ENCODE measurements around the gene NOTUM. TPM values are rescaled to one million over a fixed set of nuclear protein-coding genes. Genes with fewer than 3 reads are reported as not detected.
A peak's percentile ranks its signal among the peaks of the same experiment; 100 is the strongest.

The NOTUM gene
- total and polyA plus RNA-seq, 9 donors = 2.8 to 7.6 (median 3.4) TPM

DNA sequence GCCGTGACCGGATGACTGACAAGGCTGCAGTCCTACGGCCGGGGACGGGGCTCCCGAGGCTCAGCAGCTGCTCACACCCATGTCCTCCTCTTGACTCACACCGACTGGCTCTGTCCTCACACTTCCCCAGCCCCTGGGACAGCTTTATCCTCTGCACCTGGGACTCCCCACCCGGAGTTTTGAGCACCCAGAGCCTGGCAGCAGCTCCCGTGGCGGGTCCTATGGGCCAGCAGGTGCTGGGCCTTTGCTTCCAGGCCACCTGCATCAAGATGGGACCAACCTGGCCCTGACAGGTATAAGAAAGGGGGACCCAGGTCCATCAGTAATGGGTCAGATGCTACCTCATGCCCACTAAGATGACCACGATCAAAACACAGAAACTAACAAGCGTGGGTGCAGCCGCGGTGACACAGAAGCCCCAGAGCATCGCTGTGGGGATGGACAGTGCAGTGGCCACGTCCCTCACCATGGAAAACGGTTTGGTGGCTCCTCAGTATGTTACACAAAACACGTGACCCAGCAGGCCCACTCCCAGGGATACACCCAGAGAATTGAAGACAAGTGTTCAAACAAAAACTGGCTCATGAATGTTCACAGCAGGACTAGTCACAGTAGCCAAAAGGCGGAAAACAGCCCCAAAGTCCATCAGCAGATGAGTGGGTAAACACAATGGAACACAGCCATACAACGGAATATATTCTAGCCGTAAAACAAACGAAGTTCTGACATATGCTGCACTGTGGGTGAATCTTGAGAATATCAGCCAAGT is 3.3 kb upstream of the NOTUM start:
- H3K4me3 ChIP-seq (ENCODE audit: low read length) = no peak overlapping the region
- H3K27me3 ChIP-seq (ENCODE audit: control insufficient read depth, insufficient read depth, low read length) = peaks cover 62% of the 10 kb centered on the region
- no peak for DNase-seq
- no peaks in the 10 kb centered on the region for H3K9me3 ChIP-seq (replicated peaks; ENCODE audit: control insufficient read depth, low read depth, low read length)
- no peak overlapping the region for H3K27ac ChIP-seq (ENCODE audit: low read length)
- no peaks in the 10 kb centered on the region for H3K36me3 ChIP-seq (ENCODE audit: control insufficient read depth, insufficient read depth, low read length)
- H3K4me1 ChIP-seq (ENCODE audit: control insufficient read depth, insufficient read depth, low read length) = peaks cover 69% of the 10 kb centered on the region
- 62% methylated on average over 21 of the region's 22 CpGs for WGBS (ENCODE audit: insufficient coverage)

DNA sequence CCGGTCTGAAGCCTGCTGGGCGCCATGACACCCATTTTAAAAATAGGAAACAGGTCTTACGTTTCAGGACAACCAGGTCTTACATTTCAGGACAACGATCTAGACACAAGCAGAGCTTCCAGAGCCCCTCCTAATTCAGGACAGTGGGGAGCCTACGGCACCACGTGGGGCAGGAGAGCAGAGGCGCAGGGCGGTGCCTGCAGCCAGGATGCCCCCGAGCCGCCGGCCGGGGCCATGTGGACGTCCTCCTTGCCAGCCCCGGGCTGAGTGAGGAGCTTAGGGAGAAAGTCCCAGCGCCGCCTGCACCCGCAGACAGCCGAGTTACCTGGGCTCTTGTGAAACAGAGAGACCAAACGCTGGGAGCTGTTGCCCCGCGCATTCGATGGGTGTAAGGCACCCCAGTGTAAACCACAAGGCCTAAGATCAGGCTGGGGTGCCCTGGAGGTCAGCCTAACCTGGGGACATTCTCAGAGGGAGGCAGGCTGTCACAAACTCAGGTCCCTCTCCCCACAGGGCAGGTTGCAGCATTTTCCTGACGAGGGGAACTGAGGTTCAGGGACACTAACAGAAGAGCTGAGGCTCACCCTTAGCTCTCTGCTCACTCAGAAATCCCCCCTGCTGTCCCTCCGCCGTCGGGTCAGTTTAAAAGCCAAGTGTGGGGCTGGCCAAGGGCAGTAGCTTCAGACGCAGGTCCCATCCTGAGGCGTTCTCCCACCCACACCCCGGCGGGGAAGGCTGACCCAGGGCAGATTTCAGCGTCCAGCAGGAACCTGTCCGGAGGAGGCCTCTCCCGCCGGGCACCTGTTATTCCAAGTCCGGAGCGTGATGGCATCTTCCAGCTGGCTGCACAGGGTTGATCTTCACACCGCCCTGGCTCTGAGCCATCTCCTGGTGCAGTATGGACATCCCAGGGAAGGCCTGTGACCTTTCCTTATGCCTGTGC is 1.8 kb upstream of the NOTUM start:
- H3K36me3 ChIP-seq (ENCODE audit: control insufficient read depth, insufficient read depth, low read length) = no peaks in the 10 kb centered on the region
- H3K27me3 ChIP-seq (ENCODE audit: control insufficient read depth, insufficient read depth, low read length) = peaks cover 75% of the 10 kb centered on the region
- H3K27ac ChIP-seq (ENCODE audit: low read length) = peak overlapping the region; percentile 59
- no peaks in the 10 kb centered on the region for H3K9me3 ChIP-seq (replicated peaks; ENCODE audit: control insufficient read depth, low read depth, low read length)
- H3K4me1 ChIP-seq (ENCODE audit: control insufficient read depth, insufficient read depth, low read length) = peaks cover 61% of the 10 kb centered on the region
- H3K4me3 ChIP-seq (ENCODE audit: low read length) = no peak overlapping the region
- peak; percentile 77 for DNase-seq
- 57% methylated on average over 32 of the region's 37 CpGs for WGBS (ENCODE audit: insufficient coverage)

DNA sequence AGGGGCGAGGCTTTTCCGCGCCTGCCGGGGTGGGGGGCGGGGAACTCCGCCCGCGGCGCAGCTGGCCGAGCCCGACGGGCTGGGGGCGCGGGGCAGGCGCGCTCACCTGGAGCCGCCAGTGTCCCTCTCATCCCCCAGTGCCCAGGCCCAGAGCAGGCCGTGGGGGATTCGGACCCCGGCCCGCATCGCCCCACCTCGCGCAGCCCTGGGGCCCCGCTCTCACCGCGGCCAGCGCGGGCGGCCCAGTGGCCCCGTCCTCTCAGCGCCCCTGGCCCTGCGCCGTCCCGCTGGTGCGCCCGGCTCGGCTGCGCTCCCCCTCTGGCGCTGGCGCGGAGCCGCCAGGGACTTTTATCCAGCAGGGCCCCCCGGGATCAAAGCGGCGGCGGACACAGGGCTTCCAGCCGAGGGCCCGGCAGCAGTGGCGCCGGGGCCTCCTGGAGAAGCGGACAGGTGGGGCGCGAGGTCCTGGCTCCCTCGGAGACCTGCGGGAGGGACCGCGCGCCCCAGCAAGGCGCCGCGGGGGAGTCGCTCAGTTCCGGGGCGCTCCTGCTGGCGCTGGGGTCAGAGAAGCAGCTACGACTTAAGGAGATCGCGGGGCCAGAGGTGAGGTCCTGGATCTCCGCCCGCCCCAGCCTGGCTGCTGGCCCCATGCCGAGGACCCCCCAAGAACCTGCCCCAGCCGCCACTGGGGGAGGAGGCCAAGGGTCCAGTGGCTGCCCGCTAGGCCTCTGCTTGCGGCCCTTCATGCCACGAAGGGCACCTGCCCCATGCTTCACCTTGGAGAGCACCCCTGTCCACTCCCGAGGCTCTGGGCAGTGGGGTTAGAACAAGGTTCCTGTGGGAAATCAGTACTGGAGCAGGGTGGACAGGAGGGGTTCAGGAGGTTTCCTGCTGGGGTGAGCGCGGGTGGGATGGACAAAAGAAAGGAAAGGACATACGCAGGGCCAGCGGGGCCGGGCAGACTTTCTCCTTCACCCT is 823 bp upstream of the NOTUM start:
- peaks cover 51% of the 10 kb centered on the region for H3K4me1 ChIP-seq (ENCODE audit: control insufficient read depth, insufficient read depth, low read length)
- 8% methylated on average over 79 of the region's 82 CpGs for WGBS (ENCODE audit: insufficient coverage)
- no peak overlapping the region for H3K4me3 ChIP-seq (ENCODE audit: low read length)
- no peaks in the 10 kb centered on the region for H3K36me3 ChIP-seq (ENCODE audit: control insufficient read depth, insufficient read depth, low read length)
- H3K27me3 ChIP-seq (ENCODE audit: control insufficient read depth, insufficient read depth, low read length) = peaks cover 71% of the 10 kb centered on the region
- no peaks in the 10 kb centered on the region for H3K9me3 ChIP-seq (replicated peaks; ENCODE audit: control insufficient read depth, low read depth, low read length)
- H3K27ac ChIP-seq (ENCODE audit: low read length) = peak overlapping the region; percentile 13
- DNase-seq = no peak

DNA sequence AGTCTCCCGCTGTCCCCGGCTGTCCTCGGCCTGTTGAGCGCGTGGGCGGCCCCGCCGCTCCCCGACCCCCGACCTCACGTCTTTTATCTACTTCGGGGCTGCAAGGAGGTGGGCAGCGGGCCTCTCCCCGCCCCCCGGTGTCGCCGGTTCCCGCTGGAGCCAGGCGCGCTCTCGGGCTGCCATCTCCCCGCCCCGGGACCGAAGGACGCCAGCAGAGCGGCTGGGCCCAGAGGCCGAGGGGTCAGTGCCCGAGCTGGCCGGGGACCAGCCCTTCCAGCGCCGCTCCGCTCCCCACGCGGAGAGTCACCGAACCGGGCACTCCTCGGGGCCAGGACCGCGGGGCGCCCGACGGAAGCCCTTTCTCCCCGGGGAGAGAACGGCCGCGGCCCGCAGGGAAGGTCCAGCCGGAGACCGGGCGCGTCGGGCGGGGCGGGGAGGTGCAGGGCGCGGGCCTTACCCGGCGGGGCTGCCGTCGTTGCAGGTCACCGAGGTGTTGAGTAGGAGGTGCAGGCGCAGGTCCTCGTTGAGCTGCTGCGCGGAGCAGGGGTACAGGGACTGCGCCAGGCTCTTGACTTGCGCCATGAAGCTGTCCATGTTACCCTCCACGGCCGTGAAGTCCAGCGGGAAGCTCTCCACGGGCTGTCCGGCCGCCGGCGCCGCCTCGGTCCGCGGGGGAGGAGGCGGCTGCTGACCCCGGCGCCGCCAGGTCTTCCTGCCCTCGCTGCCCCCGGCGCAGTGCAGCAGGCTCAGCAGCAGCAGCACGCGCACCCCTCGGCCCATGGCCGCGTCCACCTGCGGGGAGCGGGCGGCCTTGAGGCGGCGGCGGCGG is 643 bp downstream of the NOTUM start:
- no peaks in the 10 kb centered on the region for H3K9me3 ChIP-seq (replicated peaks; ENCODE audit: control insufficient read depth, low read depth, low read length)
- peak overlapping the region; percentile 15 for H3K4me3 ChIP-seq (ENCODE audit: low read length)
- H3K36me3 ChIP-seq (ENCODE audit: control insufficient read depth, insufficient read depth, low read length) = no peaks in the 10 kb centered on the region
- WGBS (ENCODE audit: insufficient coverage) = 2% methylated on average over 92 of the region's 98 CpGs
- no peak for DNase-seq
- no peak overlapping the region for H3K27ac ChIP-seq (ENCODE audit: low read length)
- peaks cover 61% of the 10 kb centered on the region for H3K27me3 ChIP-seq (ENCODE audit: control insufficient read depth, insufficient read depth, low read length)
- peaks cover 39% of the 10 kb centered on the region for H3K4me1 ChIP-seq (ENCODE audit: control insufficient read depth, insufficient read depth, low read length)

DNA sequence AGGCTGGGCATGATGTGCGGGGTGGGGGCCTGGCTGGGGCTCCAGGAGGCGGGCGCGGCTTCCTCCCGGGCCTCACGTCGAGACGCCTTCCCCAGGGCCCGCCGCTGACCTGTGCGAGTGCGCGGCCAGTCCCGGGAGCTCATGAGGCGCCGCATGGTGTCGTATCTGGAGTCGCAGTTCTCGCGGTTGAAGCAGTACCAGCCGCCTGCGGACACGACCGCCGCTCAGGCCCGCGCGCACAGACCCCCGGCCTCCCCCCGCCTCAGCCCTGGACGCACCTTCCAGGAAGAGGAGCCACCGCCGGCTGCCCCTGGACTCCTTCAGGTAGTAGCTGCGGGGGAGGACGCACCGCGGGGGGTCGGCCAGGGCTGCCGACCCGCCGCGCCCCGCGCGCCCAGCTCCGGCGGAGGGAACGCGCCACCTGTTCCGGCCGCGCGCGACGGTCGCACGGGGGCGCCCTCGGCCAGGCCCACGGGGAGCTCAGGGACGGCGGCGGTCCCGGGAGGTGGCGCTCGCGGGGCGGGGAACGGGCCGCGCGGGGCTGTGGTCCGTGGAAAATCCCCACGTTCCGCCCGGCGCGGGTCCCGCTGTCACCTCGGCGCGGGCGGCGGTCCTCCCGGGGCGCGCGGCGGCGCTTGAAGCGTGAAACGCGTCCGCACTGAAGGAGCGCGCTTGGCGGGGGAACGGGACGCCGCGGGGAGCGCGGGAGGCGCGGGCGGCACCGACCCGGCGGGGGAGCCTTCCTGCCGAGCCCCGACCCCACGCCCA is 1.4 kb downstream of the NOTUM start:
- Histone ChIP-seq H3K4me3 (ENCODE audit: low read length) (peak overlapping the region; percentile 33), H3K27me3 (ENCODE audit: control insufficient read depth, insufficient read depth, low read length) (peaks cover 61% of the 10 kb centered on the region), H3K36me3 (ENCODE audit: control insufficient read depth, insufficient read depth, low read length) (no peaks in the 10 kb centered on the region), H3K27ac (ENCODE audit: low read length) (no peak overlapping the region), H3K9me3 (replicated peaks; ENCODE audit: control insufficient read depth, low read depth, low read length) (no peaks in the 10 kb centered on the region), H3K4me1 (ENCODE audit: control insufficient read depth, insufficient read depth, low read length) (peaks cover 39% of the 10 kb centered on the region)
- DNase-seq = peak; percentile 72
- WGBS (ENCODE audit: insufficient coverage) = 2% methylated on average over 111 of the region's 112 CpGs

DNA sequence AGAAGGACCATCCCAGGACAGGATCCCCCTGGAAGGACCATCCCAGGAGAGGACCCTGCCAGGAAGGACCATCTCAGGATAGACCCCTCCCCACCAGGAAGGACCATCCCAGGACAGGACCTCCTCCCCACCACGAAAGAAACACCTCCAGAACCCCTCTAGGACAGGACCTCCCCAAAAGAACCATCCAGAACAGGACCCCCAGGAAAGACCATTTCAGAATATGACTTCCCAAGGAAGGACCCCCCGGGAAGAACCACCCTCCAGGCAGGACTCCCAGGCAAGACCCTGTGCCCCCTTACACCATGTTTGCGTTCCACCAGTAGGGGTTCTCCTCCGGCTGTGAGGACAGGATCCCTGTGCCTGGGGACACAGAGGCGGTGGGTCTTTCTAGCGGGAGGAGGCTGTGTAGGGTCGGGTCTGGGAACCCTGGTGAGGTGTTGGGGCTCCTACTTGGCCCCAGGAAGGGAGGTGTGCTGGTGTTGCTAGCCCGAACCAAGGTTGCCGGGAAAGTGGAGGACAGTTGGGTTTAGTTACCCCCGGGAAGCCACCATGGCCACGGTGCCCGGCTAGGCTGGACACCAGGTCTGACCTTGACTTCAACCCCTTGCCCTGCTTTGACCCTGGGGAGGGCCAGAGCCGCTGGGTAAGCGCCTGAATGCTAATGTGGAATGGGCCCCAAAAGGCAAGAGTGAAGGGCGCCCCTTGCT is 2.2 kb downstream of the NOTUM start:
- 55% methylated on average over 12 of the region's 15 CpGs for WGBS (ENCODE audit: insufficient coverage)
- H3K4me3 ChIP-seq (ENCODE audit: low read length) = peak overlapping the region; percentile 33
- peaks cover 35% of the 10 kb centered on the region for H3K4me1 ChIP-seq (ENCODE audit: control insufficient read depth, insufficient read depth, low read length)
- no peaks in the 10 kb centered on the region for H3K36me3 ChIP-seq (ENCODE audit: control insufficient read depth, insufficient read depth, low read length)
- no peaks in the 10 kb centered on the region for H3K9me3 ChIP-seq (replicated peaks; ENCODE audit: control insufficient read depth, low read depth, low read length)
- H3K27ac ChIP-seq (ENCODE audit: low read length) = no peak overlapping the region
- H3K27me3 ChIP-seq (ENCODE audit: control insufficient read depth, insufficient read depth, low read length) = peaks cover 54% of the 10 kb centered on the region
- DNase-seq = no peak

DNA sequence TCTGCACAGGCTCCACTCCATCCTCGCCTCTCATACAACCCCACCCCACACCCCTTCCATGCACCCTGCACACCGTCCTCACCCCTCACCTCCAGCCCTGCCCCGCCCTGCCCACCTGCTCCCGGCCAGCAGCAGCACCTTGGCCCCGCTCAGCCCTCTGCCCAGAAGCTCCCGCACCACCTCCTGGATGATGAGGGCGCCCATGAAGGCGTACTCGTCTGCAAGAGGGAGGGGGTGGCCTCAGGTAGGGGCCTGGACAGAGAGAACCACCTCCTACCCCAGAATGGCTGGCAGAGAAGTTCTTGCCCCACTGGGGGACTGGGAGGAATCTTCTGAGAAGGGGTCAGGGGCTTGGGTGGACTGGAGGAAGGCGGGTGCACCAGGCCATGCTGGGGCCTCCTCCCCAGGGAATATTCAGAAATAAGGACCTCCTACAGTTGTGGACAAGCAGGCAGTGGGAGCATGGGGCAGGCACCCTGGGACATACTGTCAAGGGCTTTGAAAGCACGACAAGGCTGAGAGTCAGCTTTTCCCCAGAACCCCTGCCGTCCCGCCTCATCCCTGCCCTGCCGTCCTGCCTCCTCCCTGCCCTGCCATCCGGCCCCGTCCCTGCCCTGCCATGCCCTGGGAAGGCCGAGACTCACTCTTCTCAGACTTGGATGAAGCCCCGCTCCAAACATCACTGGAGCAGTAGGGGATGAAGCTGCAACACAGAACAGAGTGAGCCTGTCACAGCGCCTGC is 3.1 kb downstream of the NOTUM start:
- no peaks in the 10 kb centered on the region for H3K36me3 ChIP-seq (ENCODE audit: control insufficient read depth, insufficient read depth, low read length)
- no peak for DNase-seq
- no peaks in the 10 kb centered on the region for H3K9me3 ChIP-seq (replicated peaks; ENCODE audit: control insufficient read depth, low read depth, low read length)
- WGBS (ENCODE audit: insufficient coverage) = 70% methylated on average over 14 of the region's 19 CpGs
- peaks cover 26% of the 10 kb centered on the region for H3K4me1 ChIP-seq (ENCODE audit: control insufficient read depth, insufficient read depth, low read length)
- H3K27me3 ChIP-seq (ENCODE audit: control insufficient read depth, insufficient read depth, low read length) = peaks cover 44% of the 10 kb centered on the region
- H3K4me3 ChIP-seq (ENCODE audit: low read length) = no peak overlapping the region
- H3K27ac ChIP-seq (ENCODE audit: low read length) = no peak overlapping the region

All from muscle of leg (tissue), 11 donors.